NB4 (cell line): Measurements from ENCODE around the gene MPC1.

Experiments
- DNase-seq: peaks from one replicate; pipeline ENCODE4 v3.0.0; 2010; ENCODE audit warnings: low read depth
- H3K4me3 ChIP-seq: one replicate; pipeline ENCODE4 v1.5.1; 2011; ENCODE audit warnings: mild to moderate bottlenecking, low read depth, low read length, moderate library complexity
- CTCF ChIP-seq: IDR thresholded peaks from one replicate; pipeline ENCODE4 v1.5.1; 2012; ENCODE audit warnings: low read depth, low read length
- MAX ChIP-seq: IDR thresholded peaks from 2 replicates; pipeline ENCODE4 v1.6.1; 2011; ENCODE audit warnings: low read depth, low read length
- MYC ChIP-seq: IDR thresholded peaks from 2 replicates; pipeline ENCODE4 v1.6.1; 2011; ENCODE audit warnings: low read depth, low read length
- POLR2A ChIP-seq: IDR thresholded peaks from 2 replicates; pipeline ENCODE4 v1.6.1; 2011; ENCODE audit warnings: mild to moderate bottlenecking; ENCODE audit not compliant: insufficient read length; ENCODE audit errors: extremely low read depth

MPC1 gene

GRCh38 chr6:166338854-166339253, 43.9 kb downstream of the MPC1 start:
- no peak for TF ChIP-seq MAX
- TF ChIP-seq CTCF, result no peak
- no peak for TF ChIP-seq MYC
- H3K4me3 ChIP-seq, result no peak overlapping the region
- no peak for DNase-seq

GRCh38 chr6:166336847-166337246, 45.9 kb downstream of the MPC1 start:
- no peak for DNase-seq
- TF ChIP-seq CTCF, result no peak
- TF ChIP-seq MYC, result no peak
- TF ChIP-seq MAX, result no peak
- no peak for TF ChIP-seq POLR2A
- H3K4me3 ChIP-seq, result no peak overlapping the region

- no peak for TF ChIP-seq MYC
- TF ChIP-seq CTCF, result no peak
- no peak for TF ChIP-seq MAX
- no peak for TF ChIP-seq POLR2A
- no peak overlapping the region for H3K4me3 ChIP-seq
- DNase-seq, result no peak
Observed at GRCh38 chr6:166335378-166336302, 47.1 kb downstream of the MPC1 start.

GRCh38 chr6:166334878-166335277, 47.9 kb downstream of the MPC1 start:
- H3K4me3 ChIP-seq, result no peak overlapping the region
- TF ChIP-seq CTCF (no peak), POLR2A (no peak), MAX (no peak), MYC (no peak)
- no peak for DNase-seq

- H3K4me3 ChIP-seq, result no peak overlapping the region
- no peak for TF ChIP-seq MAX
- no peak for TF ChIP-seq CTCF
- no peak for TF ChIP-seq POLR2A
- TF ChIP-seq MYC, result no peak
- DNase-seq, result peak; percentile 66
Observed at GRCh38 chr6:166333172-166333995, 49.4 kb downstream of the MPC1 start.
